ENCODE results near the gene FAM209B.

- TF ChIP-seq CTCF (IDR thresholded peaks at IDR 0.05) = no peak
- TF ChIP-seq EP300 (IDR thresholded peaks at IDR 0.05) = no peak
- no peak for TF ChIP-seq POLR2A (IDR thresholded peaks at IDR 0.05)
These were observed 10.7 kb upstream of the FAM209B start for GRCh38 chr20:56522311-56522710.

Data from tibial nerve (tissue), 4 donors.